Measurements from ENCODE around the gene IL12A. TPM values are rescaled to one million over a fixed set of nuclear protein-coding genes. Genes with fewer than 3 reads are reported as not detected.

Gene IL12A
- total RNA-seq, 4 donors from 2014 or later: not detected

DNA sequence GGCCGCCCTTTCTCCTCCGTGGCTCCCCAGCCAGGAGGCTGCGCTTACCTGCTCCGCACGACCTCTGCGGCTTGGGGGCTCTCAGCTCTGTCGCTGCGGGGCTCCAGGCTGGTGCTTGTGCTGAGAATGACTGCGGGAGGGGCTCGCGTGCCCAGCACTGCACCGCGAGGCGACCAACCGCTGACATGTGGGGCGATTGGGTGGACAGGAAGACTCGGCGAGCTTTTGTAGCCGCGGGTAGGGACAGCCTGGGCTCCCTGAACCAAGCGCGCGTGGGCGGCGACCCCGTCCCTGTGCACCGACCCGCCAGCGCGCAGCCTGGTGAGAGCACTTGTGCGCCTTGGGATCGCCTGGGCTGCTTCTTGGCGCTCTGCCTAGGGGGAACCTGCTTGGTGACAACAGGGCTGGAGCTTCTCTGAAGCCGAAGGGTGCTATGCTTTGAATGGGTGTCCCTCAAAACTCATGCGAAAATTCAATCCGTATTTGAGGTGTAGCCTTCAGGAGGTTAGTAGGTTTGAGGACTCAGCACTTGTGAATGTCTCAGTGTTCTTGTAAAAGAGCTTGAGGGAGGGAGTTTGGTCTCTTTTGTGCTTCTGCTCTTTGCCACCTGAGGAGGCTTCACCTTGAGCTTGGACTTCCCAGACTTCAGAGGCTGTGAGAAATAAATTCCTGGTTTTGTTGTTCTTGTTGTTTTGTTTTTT is 50.4 kb downstream of the IL12A start:
- TF ChIP-seq, protein P1, sequence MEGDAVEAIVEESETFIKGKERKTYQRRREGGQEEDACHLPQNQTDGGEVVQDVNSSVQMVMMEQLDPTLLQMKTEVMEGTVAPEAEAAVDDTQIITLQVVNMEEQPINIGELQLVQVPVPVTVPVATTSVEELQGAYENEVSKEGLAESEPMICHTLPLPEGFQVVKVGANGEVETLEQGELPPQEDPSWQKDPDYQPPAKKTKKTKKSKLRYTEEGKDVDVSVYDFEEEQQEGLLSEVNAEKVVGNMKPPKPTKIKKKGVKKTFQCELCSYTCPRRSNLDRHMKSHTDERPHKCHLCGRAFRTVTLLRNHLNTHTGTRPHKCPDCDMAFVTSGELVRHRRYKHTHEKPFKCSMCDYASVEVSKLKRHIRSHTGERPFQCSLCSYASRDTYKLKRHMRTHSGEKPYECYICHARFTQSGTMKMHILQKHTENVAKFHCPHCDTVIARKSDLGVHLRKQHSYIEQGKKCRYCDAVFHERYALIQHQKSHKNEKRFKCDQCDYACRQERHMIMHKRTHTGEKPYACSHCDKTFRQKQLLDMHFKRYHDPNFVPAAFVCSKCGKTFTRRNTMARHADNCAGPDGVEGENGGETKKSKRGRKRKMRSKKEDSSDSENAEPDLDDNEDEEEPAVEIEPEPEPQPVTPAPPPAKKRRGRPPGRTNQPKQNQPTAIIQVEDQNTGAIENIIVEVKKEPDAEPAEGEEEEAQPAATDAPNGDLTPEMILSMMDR (IDR thresholded peaks at IDR 0.05; ENCODE audit: low read depth): no peak

DNA sequence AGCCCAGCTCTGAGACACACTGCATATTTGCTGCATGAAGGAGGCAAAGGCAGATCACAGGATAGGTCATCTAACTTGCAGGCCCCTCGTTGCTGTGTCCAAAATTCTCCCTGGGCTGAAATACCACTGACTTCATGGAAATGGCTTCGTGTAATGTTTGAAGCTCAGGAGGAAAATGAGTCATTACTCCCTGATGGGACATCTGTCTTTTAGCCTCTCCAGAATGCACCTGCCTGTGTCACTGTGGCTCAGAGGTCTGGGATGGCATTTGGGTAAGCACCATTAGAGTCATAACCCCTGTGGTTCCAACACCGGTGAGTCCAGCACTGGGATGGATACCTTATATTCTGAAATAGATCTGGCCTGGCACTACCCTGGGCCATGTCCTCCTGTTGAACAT is 51.5 kb downstream of the IL12A start:
- TF ChIP-seq, protein P1 (IDR thresholded peaks at IDR 0.05; ENCODE audit: low read depth): no peak

DNA sequence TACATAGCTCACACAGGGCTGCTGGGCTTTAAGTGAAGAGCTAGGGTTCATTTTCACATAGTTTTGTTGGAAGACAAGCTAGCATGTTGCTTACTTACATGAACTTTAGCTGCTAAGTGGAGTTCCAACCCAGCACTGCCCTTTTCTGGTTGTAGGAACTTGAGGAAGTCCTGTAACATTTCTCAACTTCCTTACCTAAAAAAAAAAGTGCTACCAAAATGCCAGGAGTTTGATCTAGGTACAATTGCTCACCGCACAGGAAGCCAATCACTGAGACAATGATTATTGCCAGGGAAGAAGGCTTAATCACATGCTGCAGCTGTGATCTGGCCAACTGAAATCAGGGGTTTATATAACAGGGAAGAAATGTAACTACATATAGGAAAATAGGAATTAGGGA is 52.8 kb downstream of the IL12A start:
- TF ChIP-seq, protein P1 (IDR thresholded peaks at IDR 0.05; ENCODE audit: low read depth): no peak

DNA sequence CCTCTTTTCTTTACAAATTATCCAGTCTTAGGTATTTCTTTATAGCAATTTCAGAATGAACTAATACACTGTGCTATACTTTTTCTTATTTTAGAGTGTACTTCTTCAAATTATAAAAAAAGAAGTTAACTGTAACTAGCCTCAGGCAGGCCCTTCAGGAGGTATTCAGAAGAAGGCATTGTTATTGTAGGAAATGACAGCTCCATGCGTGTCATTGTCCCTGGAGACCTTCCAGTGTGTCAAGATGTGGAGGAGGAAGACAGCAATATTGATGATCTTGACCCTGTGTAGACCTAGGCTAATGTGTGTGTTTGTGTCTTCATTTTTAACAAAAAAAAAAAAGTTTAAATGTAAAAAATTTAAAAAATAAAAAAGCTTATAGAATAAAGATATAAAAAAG is 55.5 kb downstream of the IL12A start:
- TF ChIP-seq, protein P1 (IDR thresholded peaks at IDR 0.05; ENCODE audit: low read depth): no peak

Other genes starting within 250 kb of the IL12A start
- gene SCHIP1, start 149.0 kb upstream of the IL12A start, total RNA-seq: 1 to 10 TPM; 2.0 to 9.4 (median 3.9) TPM
- gene C3orf80, start 236.6 kb downstream of the IL12A start, total RNA-seq: 1 to 10 TPM in 2 of 4 donors, under 1 TPM in 1, not detected in 1; 0.65 to 1.5 (median 1.1) TPM

Data from subcutaneous adipose tissue (tissue), 4 donors.